Stomach (tissue), 4 donors: Measurements from ENCODE around the gene TUT1.
A peak's percentile ranks its signal among the peaks of the same experiment; 100 is the strongest.

ENCODE experiments used
- EP300 ChIP-seq: sonication (generic); formaldehyde crosslinking; IDR thresholded peaks from one replicate; pipeline ENCODE4 v1.6.1; 2017; ENCODE audit warnings: antibody characterized with exemption
- POLR2A ChIP-seq, 4 donors: fragments of 450-650 bp; IDR thresholded peaks; one replicate each; pipeline ENCODE4 v1.6.1; 2016; ENCODE audit warnings: antibody characterized with exemption in 4 of 4, control low read depth in 2 of 4, mild to moderate bottlenecking in 1 of 4, moderate library complexity in 1 of 4
- POLR2AphosphoS5 ChIP-seq, 3 donors: sonication (generic); formaldehyde crosslinking; IDR thresholded peaks; one replicate each; pipeline ENCODE4 v1.6.1; 2016; ENCODE audit warnings: antibody characterized with exemption in 3 of 3
- TF ChIP-seq, protein P1 (sequence below), 7 experiments: fragments of 450-650 bp in 4 of 7; fragments of 200-600 bp in 3 of 7; sonication (generic) in 3 of 7; IDR thresholded peaks; one replicate each; pipeline ENCODE4 v1.5.1; 2016 to 2019; ENCODE audit warnings: antibody characterized with exemption in 7 of 7, control low read depth in 2 of 7, mild to moderate bottlenecking in 1 of 7

GRCh38 chr11:62593434-62594044, 2.2 kb upstream of the TUT1 start:
- TF ChIP-seq EP300, result no peak
- TF ChIP-seq, protein P1, sequence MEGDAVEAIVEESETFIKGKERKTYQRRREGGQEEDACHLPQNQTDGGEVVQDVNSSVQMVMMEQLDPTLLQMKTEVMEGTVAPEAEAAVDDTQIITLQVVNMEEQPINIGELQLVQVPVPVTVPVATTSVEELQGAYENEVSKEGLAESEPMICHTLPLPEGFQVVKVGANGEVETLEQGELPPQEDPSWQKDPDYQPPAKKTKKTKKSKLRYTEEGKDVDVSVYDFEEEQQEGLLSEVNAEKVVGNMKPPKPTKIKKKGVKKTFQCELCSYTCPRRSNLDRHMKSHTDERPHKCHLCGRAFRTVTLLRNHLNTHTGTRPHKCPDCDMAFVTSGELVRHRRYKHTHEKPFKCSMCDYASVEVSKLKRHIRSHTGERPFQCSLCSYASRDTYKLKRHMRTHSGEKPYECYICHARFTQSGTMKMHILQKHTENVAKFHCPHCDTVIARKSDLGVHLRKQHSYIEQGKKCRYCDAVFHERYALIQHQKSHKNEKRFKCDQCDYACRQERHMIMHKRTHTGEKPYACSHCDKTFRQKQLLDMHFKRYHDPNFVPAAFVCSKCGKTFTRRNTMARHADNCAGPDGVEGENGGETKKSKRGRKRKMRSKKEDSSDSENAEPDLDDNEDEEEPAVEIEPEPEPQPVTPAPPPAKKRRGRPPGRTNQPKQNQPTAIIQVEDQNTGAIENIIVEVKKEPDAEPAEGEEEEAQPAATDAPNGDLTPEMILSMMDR (IDR thresholded peaks at IDR 0.05), result peak in 5 of 7 experiments; percentile 29 to 64 (median 58)
- TF ChIP-seq POLR2AphosphoS5 (IDR thresholded peaks at IDR 0.05), result peak; percentile 42 to 81 (median 44)
- no peak for TF ChIP-seq POLR2A (IDR thresholded peaks at IDR 0.05)
